Lower leg skin (tissue), 3 donors: Measurements from ENCODE around the gene GRIN2A.

ENCODE experiments used
- CTCF ChIP-seq, 3 donors: fragments of 450-650 bp; IDR thresholded peaks; one replicate each; pipeline ENCODE4 v1.5.1; 2016; ENCODE audit warnings: antibody characterized with exemption in 3 of 3, mild to moderate bottlenecking in 3 of 3, moderate library complexity in 2 of 3
- POLR2A ChIP-seq, 2 donors: fragments of 450-650 bp; IDR thresholded peaks; one replicate each; pipeline ENCODE4 v1.6.1; 2016 to 2017; ENCODE audit warnings: antibody characterized with exemption in 2 of 2, mild to moderate bottlenecking in 1 of 2, moderate library complexity in 1 of 2

GRCh38 chr16:9950658-9951057 is 231.6 kb downstream of the GRIN2A start:
- TF ChIP-seq CTCF (IDR thresholded peaks at IDR 0.05) = no peak
- TF ChIP-seq POLR2A (IDR thresholded peaks at IDR 0.05) = no peak
